HL-60 (cell line): Measurements from ENCODE around the gene DIAPH3.

ENCODE experiments used
- CTCF ChIP-seq: IDR thresholded peaks from one replicate; pipeline ENCODE4 v1.5.1; 2011; ENCODE audit warnings: low read length, control low read depth, inconsistent platforms; ENCODE audit not compliant: insufficient read depth
- GABPA ChIP-seq: IDR thresholded peaks from 2 replicates; pipeline ENCODE4 v1.6.1; 2012; ENCODE audit warnings: low read depth
- POLR2AphosphoS5 ChIP-seq: IDR thresholded peaks from 2 replicates; pipeline ENCODE4 v1.6.1; 2012; ENCODE audit warnings: low read depth
- REST ChIP-seq: IDR thresholded peaks from 2 replicates; pipeline ENCODE4 v1.6.1; 2012; ENCODE audit warnings: low read depth; ENCODE audit not compliant: insufficient replicate concordance
- SPI1 ChIP-seq: IDR thresholded peaks from 2 replicates; pipeline ENCODE4 v1.6.1; 2012; ENCODE audit warnings: low read depth, mild to moderate bottlenecking, borderline replicate concordance

GRCh38 chr13:60099631-60100420 lies 63.9 kb downstream of the DIAPH3 start:
- TF ChIP-seq CTCF: no peak
- TF ChIP-seq POLR2AphosphoS5: no peak
- no peak for TF ChIP-seq GABPA
- TF ChIP-seq SPI1: no peak
- TF ChIP-seq REST: no peak
